Limb (tissue), 2 donors: ENCODE results near the gene ACSL1.

Experiments
- DNase-seq, 2 donors: peaks; one replicate each; pipeline ENCODE4 v3.0.0-alpha.2; 2016; ENCODE audit errors: extremely low spot score in 2 of 2

Gene ACSL1

DNA sequence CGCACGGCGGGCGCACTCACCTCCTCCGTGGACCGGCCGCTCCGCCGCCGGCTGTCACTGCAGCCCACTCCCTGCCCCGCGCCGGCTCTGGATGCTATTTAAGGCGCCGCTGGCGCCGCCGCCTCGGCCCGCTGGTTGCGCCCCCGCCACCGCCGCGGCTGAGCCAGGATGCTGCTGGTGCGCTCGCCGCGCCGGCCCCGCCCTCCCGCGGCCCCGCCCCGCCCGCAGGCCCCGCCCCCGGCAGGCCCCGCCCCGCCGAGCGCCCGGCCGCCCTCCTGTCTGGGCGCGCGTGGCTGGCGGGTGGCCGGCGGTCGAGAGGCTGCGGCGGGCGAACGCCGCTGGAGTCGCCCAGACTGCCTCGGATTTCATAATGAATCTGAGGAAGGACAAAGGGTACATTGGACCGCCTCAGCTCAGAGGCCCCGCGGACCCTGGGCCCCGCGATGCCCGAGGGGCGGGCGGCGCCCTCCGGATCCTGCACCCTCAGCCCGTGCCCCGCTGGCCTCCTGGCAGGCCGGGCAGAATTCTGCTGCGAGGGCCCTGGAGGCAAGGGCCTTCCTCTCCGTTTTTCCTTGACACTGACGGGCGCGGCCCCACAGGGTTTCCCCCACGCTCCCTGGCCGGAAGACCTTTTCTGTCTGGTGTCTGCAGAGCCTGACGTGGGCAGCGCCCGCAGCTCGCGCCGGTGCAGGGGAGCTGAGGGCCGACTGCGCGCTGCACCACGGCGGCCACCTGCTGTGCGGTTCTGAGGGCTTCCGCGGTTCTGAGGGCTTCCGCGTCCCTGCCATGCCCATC, at the start of gene ACSL1:
ACSL1 (minus strand) TSS at position 73 of the 795 bp plus-strand sequence. CDS start 22,454 bp downstream, outside the sequence.
- peak; percentile 76 to 89 for DNase-seq

DNA sequence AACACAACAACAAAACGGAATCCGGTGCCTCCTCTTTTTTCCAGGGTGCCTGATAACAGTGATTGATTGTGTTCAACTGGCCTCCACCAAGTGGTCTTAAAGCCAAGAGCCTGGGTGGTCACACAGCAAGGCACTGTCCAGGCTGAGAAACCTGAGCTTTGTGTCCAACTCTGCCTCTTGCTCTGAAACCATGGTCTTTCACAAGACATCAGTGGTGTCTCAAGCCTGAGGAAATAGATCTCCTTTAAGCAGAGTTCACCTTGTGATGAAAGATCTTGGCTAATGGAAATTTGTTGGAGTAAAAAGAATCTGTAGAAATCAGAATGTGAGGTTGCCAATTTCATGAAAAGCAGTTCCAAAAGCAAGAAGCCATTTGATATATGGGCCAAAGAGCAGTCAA, 47.3 kb upstream of the ACSL1 start:
- no peak for DNase-seq

GRCh38 chr4:184870718-184871117, 45.0 kb upstream of the ACSL1 start:
- DNase-seq, result no peak

- DNase-seq, result no peak
These were observed 42.9 kb upstream of the ACSL1 start for GRCh38 chr4:184868623-184869022.

DNA sequence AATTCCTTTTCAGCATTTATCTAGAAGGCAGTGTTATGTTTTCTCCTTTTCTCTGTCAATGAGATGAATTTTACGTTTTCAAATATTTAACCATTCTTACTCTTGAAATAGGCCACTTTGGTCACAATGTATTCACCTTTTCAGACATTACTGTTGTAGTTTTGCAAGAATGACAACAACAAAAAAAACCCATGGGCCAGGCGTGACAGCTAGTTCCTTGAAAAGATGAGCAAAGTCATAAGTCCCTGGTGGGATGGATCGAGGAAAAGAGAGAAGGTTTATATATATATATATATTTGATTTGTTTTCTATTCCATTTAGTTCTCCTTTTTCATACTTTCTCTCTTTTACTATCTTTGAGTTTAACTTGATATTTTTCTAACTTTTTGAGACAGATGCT, 38.1 kb upstream of the ACSL1 start:
- no peak for DNase-seq

DNA sequence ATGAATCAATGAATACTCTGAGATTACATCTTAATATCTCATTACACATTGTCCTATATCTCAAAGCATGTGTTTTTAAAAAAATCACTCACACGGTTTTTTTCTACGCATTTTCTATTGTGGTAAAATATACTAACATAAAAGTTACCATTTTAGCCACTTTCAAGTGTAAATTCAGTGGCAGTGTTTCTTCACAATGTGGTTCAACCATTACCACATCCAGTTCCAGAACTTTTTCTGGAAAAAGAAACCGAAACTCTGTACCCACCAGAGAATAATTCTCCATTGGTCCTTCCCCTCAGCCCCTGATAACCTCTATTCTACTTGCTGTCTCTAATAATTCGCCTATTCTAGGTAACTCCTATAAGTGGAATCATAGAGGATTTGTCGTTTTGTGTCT, 35.3 kb upstream of the ACSL1 start:
- DNase-seq, result no peak

DNA sequence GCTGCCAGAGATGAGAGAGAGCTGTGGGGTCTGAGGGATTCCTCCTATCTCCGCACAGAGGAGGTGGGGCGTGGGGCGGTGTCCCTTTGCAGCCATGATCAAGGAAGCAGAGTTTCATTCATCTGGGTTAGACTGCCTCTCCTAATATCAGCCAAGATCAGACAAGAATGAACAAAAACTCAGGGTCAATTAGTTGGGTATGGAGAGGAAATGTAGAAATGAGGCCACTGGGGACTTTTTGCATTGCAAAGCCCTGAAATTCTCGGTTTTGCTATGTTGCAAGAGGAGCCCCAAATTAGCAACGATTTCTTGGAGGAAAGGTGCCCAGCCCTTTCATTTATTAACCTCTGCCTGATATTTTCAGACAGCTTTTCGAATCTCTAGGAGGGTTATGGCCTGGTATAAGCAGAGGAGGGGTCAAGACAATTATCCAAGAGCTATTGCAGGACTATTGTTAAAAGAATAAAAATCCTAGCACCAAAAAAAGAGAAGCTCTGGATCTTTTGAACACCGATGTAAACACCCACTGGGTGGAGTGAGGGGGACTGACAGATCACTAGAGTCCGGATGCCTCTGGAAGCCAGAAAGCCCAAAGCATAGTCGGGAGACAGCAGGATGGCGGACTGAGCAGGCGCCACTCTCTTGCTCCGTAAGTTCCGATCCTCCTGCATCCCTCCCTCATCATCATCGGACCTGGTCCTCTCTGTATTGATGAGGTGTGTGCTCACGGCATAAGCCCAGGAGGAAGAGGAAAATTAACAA, 34.4 kb upstream of the ACSL1 start:
- no peak for DNase-seq

- DNase-seq, result no peak
These were observed 31.8 kb upstream of the ACSL1 start for GRCh38 chr4:184857441-184858121.

GRCh38 chr4:184856277-184856609, 30.5 kb upstream of the ACSL1 start:
- no peak for DNase-seq

DNA sequence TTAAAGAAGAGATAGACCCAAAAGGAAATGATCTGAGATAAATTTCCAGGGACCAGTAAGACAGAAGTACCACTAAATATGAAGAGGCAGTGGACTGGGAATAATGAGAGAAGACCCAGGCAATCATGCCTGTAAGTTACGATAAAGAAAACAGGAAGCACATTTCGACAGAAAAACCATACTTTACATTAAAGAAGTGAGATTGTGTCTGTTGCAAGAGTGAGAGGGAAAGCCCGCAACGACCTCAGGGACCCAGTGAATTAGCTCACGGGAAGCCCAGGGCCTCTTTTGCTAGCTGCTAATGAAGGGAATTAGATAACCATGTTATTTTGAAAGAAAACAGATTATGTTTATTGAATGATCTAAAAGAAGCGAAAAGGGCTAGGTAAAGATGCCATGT, 28.9 kb upstream of the ACSL1 start:
- DNase-seq, result no peak

DNA sequence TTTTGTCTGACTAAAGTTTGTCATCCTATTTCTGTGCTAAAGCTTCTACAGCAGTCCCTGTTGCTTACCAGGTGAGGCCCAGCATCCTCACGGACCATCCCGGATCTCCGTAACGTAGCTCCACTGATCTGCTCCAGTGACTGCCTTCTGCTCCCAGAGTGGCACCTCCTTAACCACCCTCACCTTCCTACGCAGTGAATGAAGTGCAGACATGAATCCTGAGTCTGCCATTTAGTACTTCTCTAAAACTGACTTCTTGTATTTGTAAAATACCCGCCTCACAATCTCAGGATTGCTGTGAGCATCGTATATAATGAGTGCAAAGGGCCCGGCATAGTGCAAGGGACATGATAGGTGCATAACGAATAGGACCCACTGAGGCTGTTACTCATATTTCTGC, 27.7 kb upstream of the ACSL1 start:
- no peak for DNase-seq

GRCh38 chr4:184851886-184852285, 26.1 kb upstream of the ACSL1 start:
- no peak for DNase-seq

DNA sequence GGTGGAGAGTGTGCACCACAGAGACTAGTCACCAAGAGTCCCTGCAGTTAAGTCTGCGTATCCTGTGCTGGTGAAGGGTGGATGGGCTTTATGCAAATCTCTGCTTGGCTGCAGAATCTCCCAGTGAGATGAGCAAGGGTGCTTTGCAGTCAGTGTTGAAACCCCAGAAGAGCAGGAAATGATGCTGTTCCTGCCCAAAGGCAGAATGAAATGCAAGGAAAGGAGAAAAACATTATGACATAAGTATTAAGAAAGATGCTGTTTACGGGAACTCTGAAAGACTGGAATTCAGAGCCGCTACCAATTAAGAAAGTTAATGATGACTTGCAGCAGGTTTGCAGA, 25.4 kb upstream of the ACSL1 start:
- DNase-seq, result no peak

DNA sequence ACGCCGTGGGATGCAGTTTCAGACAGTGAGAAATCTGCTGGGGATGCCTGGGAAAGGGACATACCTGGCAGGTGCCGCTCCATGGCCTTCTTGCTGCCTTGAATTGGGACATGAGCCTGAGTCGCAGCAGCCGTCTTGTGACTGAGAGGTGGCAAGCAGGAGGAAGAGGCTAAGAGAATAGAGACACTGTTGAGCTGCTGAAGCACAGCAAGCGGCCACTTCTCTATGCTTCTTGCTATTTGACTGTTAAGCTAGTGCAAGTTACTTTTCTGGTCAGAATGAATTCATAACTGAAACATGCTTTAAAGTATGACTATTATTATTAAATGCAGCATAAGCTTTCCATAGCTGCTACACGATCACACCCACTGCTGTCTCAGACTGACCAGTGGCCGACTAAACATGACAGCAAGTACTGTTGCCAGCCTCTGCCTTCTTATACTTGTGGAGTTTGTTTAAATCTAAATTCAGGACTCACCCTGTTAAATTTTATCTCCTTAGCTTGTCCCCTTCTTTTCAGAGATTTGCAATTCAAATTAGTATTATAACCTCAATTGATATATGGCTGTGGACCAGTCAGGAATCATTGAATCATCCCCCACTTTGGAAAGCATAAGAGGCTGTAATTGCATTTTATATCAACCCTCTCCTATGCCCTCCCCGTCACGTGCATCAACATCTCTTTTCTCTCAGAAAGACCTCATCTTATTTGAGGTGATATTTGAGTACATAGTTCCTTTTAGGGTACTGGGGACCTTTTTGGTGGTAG, 24.8 kb upstream of the ACSL1 start:
- DNase-seq, result no peak

GRCh38 chr4:184850018-184850417, 24.2 kb upstream of the ACSL1 start:
- DNase-seq, result no peak

- DNase-seq, result no peak
These were observed 23.4 kb upstream of the ACSL1 start for GRCh38 chr4:184849185-184849584.

DNA sequence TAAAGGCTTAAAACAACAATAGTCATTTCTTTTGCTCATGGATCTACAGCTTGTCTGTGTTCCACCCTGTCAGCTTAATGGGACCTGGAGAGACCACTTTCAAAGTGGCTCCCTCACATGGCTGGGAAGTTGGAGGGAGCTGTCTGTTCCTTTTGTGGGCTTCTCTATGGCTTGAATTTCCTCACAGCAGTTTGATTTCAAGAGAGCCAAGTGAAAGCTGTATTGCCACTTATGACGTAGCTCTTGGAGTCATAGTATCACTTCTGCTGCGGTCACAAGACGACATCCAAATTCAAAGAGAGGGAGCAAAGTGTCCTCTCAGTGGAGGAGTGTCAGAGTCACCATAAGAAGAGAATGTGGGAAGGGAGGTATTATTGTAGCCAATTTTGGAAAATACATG, 22.7 kb upstream of the ACSL1 start:
- no peak for DNase-seq

DNA sequence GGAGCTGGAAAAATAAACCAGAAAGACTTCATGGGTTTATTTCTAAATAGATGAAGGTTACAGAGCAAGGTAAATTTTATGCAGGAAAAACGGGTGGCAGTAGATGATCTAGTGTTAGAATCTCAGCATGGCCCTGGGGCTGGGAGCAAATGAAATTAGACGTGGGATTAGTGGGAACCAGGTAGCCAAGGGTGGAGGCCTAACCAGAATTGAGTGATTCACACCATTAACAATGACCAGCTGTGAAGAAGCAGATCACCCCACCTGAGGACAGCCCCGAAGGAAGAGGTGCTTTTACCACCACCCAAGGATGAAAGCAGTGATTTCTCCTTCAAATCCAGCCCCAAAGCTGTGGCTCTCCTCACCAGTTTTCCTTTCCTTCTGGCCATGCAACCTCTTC, 20.8 kb upstream of the ACSL1 start:
- DNase-seq, result no peak

- peak in 1 of 2 donors; percentile 6 for DNase-seq
These were observed 19.7 kb upstream of the ACSL1 start for GRCh38 chr4:184845367-184846021.

- no peak for DNase-seq
These were observed 19.0 kb upstream of the ACSL1 start for GRCh38 chr4:184844742-184845141.

- no peak for DNase-seq
These were observed 18.3 kb upstream of the ACSL1 start for GRCh38 chr4:184843984-184844554.
